HTERT RPE-1 (cell line): ENCODE data around the gene ABLIM3.

ENCODE experiments used
- in situ Hi-C: fragments of 300-500 bp; cut with MboI; formaldehyde crosslinking; loops from 4 replicates; pipeline ENCODE4 v1.14.3; 2020; ENCODE audit warnings: low sequenced_read_pairs

Gene ABLIM3

DNA sequence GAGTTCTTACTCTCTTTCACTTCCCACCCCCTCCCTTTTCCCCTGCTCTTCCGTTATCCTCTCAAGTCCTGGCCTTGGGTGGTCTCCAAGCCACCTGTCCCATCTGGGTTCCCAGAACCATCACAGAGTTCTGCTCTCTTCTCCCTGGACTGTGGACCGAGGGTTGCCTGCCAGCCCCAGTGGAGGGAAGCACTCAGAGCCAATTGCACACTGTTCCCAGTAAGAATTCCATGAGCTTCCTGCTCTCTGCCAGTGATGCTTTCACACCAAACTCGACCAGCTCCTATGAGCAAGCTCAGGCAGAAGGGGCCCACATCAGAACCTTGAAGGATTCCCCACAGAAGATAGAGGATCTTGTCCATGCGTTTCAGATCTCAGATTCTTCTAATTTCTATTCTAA is 110.3 kb downstream of the ABLIM3 start:
- in situ Hi-C loops: loop anchor here (25.0 kb wide), 1 partner anchor 514 kb away; no protein-coding TSS in a partner anchor

DNA sequence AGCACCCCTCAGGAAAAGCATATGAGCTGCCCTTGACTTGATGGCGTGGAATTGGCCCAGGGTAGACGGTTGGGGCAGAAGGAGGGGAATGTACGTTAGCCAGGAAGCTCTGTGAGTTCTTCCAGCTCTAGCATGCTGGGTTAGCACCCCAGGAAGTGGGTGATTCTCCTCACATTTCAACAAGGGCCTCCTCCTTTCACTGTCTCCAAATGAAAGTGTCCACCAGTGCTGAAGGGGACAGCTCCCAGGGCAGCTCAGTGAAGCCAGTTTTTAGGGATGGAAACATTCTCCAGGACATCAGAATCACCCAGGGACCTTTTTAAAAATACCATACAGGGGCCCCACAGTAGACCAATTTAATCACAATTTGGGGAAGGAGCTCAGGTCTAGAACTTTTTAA is 113.2 kb downstream of the ABLIM3 start:
- in situ Hi-C loops: loop anchor here (25.0 kb wide), 1 partner anchor 517 kb away; no protein-coding TSS in a partner anchor

DNA sequence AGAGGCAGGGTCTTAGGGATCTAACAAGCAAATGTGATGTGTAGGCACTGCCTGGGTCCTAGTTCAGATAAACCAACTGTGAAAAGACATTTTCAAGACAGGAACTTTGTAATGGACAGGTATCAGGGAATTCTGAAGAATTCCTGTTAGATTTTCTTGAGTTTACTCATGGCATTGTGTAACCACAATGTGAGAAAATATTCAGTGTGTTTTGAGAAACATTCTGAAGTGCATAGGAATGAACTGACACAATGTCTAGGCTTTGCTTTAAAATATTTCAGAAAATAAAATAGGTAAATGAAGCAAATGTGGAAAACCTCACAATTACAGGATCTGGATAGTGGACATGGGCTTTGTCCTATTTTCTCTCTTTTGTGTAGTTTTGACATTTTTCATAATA is 115.2 kb downstream of the ABLIM3 start:
- in situ Hi-C loops: loop anchor here (25.0 kb wide), 1 partner anchor 519 kb away; no protein-coding TSS in a partner anchor

DNA sequence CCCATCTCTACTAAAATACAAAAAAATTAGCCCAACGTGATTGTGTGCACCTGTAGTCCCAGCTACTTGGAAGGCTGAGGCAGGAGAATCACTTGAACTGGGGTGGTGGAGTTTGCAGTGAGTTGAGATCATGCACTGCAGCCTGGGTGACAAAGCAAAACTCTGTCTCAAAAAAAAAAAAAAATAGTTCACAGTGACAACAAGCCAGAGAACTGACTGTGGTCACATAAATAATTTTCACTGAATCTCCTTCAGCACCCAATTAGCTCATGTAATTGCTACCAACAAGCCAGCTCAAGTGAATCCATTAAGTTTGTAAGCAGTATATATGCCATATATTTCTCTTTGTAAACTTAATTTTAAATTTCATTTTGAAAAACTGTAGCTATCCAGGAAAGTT is 115.8 kb downstream of the ABLIM3 start:
- in situ Hi-C loops: loop anchor here (25.0 kb wide), 1 partner anchor 520 kb away; no protein-coding TSS in a partner anchor

DNA sequence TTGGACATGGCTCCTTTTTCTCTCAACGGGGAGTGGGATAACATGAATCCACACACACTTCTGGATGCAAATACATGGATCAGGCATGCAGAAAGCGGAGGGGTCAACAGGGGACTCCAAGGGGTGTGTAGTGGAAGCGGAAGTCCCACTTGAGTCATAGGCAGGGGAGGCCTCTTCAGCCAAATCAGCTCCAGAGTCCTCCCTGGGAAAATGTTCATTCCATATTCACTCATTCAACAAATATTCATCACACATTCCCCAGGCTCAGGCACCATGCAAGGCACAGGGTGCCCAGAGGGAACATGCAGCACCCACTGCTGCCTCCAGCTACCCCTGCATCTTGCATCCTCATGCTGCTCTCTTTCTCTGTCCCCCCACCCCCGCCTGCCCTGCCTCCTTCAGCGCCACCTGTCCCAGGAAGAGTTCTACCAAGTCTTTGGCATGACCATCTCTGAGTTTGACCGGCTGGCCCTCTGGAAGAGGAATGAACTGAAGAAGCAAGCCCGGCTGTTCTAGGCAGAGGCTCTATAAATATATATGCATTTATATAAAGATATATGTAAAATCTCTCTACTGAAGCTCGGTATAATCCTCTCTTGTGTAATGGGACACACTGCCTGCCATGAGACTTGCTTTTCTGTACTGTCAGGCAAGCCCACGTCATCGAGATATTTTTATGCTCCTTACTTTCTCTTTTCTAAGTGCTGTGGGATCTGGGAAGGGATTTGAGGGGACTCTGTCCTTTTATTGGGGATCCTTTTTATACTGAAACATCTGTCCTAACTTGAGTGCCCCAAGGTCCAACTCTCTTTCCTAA is 116.8 kb downstream of the ABLIM3 start:
- in situ Hi-C loops: loop anchor here (25.0 kb wide), 1 partner anchor 521 kb away; no protein-coding TSS in a partner anchor

DNA sequence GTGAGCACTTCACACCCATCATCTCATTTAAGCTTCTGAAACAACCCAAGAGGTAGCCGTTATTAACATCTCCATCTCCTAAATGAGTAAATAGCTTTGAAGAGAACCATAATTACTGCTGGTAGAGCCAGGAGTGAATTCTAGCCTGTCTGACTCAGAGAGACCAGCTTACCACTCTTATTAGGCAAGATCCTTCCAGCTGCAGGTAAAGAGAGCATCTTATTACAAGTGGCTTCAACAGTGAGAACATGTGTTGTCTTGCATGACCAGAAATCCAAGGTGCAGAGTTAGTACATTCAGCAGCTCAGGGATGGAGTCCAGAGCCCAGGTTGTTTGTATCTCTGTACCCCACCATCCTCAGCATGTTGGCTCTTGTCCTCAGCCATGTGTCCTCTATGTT is 119.5 kb downstream of the ABLIM3 start:
- in situ Hi-C loops: loop anchor here (25.0 kb wide), 1 partner anchor 523 kb away; no protein-coding TSS in a partner anchor

DNA sequence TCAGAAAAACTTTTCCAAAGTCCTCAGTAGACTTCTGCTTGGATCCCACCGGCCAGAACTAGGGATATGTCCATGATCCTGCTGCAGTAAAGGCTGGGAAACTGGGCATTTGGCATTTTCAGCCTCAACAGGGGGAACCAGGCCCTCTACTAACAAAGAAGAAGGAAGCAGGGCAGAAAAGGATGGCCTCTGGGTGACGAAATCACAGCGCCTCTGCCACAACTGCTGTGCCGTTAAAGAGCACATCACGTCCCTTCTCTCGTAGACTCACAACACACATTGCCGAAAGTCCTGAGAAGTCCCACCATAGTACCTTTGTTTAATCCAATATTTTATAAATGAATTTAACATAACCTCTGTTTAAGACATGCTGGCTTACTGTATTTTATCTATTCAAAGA is 120.0 kb downstream of the ABLIM3 start:
- in situ Hi-C loops: loop anchor here (25.0 kb wide), 1 partner anchor 524 kb away; no protein-coding TSS in a partner anchor

DNA sequence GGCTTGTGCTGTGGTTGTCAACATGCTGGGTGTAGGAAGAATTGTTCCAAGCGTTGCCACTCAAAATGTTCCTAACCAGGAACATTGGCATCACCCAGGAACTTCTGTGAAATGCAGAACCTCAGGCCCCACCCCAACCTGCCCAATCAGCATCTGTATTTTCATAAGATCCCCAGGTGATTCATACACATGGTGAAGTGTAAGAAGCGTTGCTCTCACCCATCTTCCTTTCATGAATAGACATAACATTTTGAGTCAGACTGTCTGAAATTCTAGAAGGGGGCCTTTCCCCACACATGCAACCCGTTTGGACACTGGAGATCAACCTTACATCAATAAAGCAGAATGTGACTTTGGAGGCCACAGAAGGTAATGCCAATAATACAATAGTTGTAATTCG is 121.0 kb downstream of the ABLIM3 start:
- in situ Hi-C loops: loop anchor here (25.0 kb wide), 1 partner anchor 525 kb away; no protein-coding TSS in a partner anchor

DNA sequence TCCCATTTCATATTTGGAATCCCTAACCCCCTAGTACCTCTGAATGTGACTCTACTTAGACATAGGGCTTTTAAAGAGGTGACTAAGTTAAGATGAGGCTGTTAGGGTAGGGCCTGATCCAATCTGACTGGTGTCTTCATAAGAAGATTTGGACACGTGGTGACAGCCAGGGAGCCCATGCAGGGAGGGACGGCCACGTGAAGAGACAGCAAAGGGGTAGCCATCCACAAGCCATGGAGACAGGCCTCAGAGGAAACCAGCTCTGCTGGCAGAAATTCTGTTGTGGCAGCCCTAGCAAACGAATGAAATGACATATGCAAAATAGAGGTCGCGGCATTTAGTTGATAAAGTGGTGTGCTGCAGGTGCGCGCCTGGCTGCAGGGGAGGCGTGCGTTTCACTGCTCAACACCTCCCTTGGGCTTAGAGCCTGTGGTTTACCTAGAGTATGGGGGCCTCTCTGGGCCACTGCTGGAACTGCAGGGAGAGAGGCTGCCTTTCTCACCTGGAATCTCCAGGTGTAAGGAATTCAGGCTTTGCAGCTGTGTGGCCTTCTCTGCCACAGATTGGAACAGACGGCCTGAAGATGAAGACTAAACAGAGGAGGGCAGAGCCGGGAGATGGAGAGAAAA is 123.3 kb downstream of the ABLIM3 start:
- in situ Hi-C loops: loop anchor here (25.0 kb wide), 1 partner anchor 527 kb away; no protein-coding TSS in a partner anchor

DNA sequence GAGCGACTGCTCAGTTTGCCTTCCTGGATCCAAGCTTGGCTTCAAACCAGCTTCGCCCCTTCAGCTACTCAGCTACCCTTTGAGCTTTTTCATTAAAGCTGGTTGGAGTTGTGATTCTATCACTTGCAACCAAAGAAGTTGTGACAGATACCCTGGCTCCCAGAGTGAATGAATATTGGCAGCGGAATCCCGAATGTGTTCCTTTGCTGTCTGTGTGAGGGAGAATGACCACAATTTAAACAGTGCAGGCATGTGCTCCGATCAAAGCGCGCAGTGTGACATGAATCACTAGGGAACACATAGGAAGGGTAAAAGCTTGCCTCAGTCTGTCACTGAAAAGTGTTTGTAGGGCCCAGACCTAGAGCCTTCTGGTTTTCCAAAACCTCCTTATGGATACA is 123.8 kb downstream of the ABLIM3 start:
- in situ Hi-C loops: loop anchor here (25.0 kb wide), 1 partner anchor 528 kb away; no protein-coding TSS in a partner anchor

DNA sequence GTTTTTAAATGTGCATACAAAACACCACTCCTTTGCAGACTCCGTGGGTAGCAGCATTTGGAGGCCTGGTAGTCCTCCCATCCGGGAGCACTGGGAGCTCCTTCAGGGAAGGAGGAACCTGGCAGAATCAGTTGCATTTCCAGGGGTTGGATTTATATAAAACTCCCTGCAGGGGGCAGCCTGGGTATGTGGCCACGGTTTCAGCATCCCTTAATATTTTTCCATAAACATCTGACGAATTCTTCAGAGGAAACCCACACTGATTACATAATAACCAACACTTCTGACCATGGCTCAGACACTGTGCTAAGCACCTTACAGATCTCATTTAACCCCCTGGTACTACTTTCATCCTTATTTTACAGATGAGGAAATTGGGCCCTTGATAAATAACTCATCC is 124.3 kb downstream of the ABLIM3 start:
- in situ Hi-C loops: loop anchor here (25.0 kb wide), 1 partner anchor 528 kb away; no protein-coding TSS in a partner anchor

DNA sequence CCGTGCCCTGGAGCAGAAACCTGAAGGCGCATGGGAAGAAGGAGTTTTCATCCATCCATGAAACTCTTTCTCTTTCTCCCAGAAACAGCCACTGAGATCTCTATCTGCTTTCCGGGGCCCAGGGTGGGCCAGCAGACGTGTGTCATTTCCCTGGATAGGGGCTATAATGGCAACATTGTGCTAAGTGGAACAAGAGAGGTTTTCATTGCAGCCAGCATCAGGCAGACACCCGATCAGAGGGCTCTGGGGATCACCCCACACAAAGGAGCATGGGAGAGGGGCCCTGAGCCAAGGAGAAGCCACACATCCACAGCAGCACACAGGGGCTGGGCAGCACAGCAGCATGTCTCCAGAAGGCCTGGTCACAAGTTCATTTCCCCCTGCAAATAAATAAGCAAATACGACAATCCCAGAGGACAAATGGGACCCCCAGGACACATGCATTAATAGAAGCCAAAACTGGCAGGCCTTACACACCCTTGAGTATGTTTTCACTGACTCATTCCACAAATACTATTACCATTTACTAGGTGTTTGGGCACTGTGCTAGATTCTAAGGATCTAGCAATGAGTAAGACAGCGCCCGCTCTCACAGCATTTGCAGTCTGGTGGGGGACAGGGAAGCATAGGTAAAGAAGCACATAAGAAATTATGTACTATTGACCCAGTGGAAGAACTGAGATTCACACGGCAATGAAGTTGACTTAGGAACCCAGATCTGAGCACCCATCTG is 126.1 kb downstream of the ABLIM3 start:
- in situ Hi-C loops: loop anchor here (25.0 kb wide), 1 partner anchor 530 kb away; no protein-coding TSS in a partner anchor

DNA sequence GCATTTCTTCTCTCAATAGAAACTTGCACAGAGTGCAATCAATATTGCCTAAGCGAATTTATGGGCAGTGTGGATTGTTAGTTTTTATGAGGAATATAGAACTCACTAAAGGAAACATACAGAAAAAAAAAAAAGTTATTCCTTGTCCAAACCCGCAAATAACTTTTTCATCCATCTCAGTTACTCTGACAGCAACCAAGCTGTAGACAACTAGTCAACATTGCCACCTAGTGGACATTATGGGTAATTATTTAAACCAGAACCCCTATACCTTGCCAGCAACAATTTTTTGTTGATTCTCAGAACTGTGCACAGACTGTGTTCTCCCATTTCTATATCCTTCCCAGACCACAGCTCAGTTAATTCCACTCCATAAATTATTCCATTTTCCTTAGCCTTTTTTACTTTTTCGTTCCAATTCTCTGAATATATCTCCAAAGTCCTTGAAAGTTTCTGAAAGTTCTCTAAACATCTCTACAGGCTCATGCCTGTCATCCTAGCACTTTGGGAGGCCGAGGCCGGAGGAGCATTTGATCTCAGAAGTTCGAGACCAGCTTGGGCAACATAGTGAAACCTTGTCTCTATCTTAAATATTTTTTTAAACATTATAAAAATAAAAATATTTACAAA is 127.8 kb downstream of the ABLIM3 start:
- in situ Hi-C loops: loop anchor here (25.0 kb wide), 1 partner anchor 532 kb away; no protein-coding TSS in a partner anchor

DNA sequence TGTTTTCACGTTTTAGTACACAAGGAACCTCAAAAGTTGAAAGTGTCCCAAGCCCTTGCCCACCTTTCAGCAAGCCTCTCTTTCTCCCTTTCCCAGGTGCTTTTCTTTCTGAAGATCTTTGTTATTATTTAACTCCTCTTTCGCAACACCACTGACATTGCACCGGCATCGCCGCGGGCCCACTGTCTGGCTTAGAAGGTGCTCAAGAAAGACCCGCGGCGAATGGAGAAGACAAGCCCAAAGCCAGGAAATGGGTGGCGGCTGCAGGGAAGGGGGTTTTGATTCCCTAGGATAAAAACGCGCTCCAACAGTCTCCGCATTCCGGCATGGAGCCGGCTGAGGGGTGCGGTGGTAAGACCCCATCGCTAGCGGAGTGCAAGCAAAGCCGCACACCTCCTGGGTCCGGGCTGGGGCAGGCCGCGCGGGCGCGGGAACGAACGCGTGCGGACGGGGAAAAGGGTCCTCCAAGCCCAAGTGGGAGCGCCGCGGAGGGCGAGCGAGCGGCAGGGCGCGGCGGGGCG is 130.0 kb downstream of the ABLIM3 start:
- in situ Hi-C loops: loop anchor here (25.0 kb wide), 1 partner anchor 534 kb away; no protein-coding TSS in a partner anchor

DNA sequence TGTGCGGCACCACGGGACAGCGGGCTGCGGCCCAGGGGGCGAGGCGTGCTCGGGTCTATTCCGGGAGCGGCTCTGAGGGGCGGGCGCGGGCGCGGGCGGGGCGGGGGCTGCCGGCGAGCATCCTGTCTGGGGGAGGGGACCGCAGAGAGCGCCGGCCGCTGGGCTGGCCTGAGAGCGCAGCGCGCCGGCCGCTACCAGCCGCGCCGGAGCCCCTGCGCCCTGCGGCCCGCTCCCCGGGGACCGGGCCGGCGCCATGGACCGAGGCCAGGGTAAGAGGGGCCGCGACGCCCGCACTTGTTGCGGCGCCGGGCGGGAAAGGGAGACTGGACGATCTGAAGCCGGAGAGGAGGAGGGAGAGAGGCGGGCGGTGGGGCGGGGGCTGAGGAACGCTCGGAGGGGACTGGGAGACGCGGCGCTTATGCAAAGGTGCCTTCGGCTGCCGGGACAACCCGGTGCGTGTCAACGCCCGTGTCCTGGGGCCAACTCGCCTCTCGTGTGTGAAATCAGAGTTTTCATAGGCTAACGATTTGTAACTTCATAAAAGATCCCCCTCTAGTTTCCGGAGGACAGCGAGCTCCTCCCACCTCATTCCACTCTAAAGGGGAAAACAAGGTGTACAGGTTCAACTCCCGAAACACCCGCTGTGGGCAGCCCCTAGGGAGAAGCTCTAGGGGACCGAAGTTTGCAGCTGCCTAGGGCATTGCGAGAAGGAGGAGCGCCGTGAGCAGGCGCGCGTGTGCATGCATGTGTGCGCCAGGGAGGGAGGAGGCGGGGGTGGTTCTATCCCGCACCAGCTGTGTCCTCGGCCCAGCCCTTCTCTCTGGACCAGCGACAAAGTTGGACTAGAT is 130.6 kb downstream of the ABLIM3 start, which contains the start of gene AFAP1L1:
TSS of gene AFAP1L1 (plus strand) at position 144 of the 848 bp plus-strand sequence. CDS start at position 254, 110 bp downstream.
- in situ Hi-C loops: loop anchor here (25.0 kb wide), 1 partner anchor 535 kb away; no protein-coding TSS in a partner anchor

DNA sequence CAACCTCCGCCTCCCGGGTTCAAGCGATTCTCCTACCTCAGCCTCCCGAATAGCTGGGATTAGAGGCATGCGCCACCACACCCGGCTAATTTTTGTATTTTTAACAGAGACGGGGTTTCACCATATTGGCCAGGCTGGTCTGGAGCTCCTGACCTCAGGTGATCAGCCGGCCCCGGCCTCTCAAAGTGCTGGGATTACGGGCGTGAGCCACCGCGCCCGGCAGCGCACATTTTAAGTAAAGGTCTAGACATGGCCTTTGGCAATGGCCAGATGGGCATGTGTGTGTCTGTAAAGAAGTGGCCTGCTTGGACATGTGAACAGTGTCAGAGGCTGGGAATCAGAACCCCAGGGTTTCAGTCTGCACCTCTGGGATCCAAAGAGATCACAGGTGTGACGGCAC is 131.5 kb downstream of the ABLIM3 start:
- in situ Hi-C loops: loop anchor here (25.0 kb wide), 1 partner anchor 535 kb away; no protein-coding TSS in a partner anchor

DNA sequence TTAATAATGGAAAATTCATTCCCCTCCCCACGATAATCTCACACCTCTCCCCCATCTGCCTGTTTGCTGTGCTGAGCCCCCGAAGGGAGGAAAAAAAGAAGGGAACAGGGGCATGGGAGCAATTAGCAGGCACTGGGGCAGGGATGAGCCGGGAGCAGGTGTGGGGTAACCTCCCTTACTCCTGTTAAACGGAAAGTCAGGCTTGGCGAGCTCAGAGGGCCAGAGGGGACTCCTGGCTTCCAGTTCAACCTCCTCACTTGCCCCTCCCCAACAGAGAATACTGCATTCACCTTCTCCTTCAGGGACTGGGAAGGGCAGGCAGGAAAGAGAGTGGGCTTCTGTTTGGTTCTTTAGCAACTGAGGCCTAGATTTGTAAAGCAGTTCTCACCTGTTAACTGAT is 131.9 kb downstream of the ABLIM3 start:
- in situ Hi-C loops: loop anchor here (25.0 kb wide), 1 partner anchor 536 kb away; no protein-coding TSS in a partner anchor

DNA sequence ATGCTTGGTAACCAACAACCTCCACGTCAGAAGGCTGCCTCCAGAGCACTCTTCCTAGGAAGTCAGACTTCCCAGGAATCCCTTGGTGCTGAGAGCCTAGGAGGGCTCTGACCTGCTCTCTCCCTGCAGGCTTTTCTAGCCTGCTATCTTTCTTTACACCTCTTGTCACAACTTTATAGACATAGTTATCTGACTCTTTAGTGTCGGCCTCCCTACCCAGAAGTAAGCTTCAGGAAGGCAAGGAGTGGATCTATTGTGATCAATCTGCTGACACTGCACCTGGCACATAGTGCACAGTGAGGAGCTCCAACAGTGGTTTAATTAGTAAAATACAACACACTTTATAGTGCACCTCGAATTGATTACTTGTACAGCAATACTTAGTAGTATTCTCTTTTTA is 132.7 kb downstream of the ABLIM3 start:
- in situ Hi-C loops: loop anchor here (25.0 kb wide), 1 partner anchor 537 kb away; no protein-coding TSS in a partner anchor

DNA sequence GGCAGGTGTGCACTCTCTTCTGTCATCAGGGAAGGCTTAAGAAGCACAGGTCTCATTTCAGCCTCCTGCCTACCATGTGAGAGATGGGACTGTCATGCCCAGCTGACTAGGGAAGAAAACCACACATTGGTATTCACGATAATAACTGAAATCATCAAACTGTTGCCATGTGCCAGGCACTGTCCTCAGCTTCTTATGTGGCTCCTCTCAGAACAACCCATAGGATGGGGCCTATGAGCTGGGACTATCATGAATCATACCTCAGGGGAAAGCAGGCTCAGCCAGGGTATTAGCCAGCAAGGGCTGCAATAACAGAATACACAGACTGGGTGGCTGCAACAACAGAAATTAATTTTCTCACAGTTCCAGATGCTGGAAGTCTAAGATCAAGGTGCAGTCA is 133.6 kb downstream of the ABLIM3 start:
- in situ Hi-C loops: loop anchor here (25.0 kb wide), 1 partner anchor 538 kb away; no protein-coding TSS in a partner anchor
